C1 segment of cervical spinal cord (tissue), 14 donors: ENCODE data around the gene SLC15A2.

ENCODE experiments used
- DNase-seq, 14 donors: peaks; one replicate each; lab custom pipeline; 2025; lab: John Stamatoyannopoulos, UW

Gene SLC15A2

GRCh38 chr3:121979734-121980449 lies 85.7 kb downstream of the SLC15A2 start:
- no peak for DNase-seq

DNA sequence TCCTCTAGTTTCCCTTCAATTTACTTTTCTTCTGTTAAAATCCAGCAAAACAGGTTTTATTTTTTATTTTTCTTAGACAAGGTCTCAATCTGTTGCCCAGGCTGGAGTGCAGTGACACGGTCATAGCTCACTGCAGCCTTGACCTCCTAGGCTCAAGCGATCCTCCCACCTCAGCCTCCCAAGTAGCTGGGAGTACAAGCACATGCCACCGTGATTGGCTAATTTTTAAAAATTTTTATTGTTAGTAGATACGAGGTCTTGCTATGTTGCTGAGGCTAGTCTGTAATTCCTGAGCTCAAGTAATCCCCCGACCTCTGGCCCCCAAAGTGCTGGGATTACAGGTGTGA lies 86.2 kb downstream of the SLC15A2 start:
- no peak for DNase-seq

- DNase-seq = no peak
Measured at GRCh38 chr3:121981473-121981872, 87.3 kb downstream of the SLC15A2 start.

DNA sequence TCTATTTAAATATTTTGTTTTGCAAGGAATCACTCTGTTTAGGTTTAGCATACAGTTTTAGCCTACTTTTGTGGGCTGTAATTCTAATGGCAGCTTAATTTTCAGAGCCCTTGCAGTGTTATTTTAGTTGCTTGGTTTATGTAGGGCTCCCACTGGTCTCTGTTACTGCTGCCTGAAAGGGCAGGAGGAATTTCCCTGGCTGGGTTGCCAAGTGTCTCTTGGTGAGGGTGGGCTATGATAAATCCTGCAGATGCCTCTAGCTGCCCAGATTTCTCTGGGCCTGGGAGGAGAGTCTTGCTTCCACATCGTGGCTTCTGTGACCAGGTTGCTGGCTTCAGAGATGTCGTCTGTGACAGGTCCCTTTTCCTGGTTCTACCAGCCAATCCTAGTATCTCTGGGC lies 91.6 kb downstream of the SLC15A2 start:
- DNase-seq = no peak

GRCh38 chr3:121988146-121988545 lies 93.9 kb downstream of the SLC15A2 start:
- peak in 1 of 14 donors; percentile 17 for DNase-seq

DNA sequence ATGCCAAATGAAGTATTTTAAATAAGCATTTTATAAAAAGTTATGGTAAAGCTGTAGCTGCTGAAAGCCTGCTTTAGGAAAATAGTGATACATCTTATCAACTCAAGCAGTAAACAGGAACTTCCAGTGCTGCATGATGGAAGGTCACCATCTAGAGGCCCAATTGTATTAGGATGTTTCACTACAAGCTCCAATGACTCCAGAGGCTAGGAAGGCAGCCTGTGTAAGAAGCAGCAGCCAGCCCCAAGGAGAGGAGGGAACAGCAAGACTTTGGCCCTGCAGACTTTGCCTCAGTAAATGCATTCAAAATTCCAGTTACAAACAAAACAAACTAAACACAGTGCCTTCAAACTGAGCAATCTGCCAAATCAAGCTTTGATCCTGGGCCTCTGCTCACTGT lies 95.7 kb downstream of the SLC15A2 start:
- no peak for DNase-seq

- DNase-seq = no peak
Measured at GRCh38 chr3:121992601-121993560, 98.7 kb downstream of the SLC15A2 start.
